T-helper 17 cell (primary cell): ENCODE measurements around the gene FRMD3. TPM values are rescaled to one million over a fixed set of nuclear protein-coding genes. Genes with fewer than 3 reads are reported as not detected.
"Not testable (repeated sequence)": the region's sequence is repeated elsewhere in the genome, so short reads cannot be mapped to it uniquely, and the experiment has no call there.

ENCODE experiments used
- ATAC-seq: fragments of 150-1000 bp; cut with Tn5 transposase; 2 replicates; pipeline ENCODE4 v1.10.0; 2021; ENCODE audit warnings: mild to moderate bottlenecking, moderate library complexity
- DNase-seq, 3 donors: peaks; one replicate each; pipeline versions ENCODE4 v3.0.0 to v3.0.0-alpha.2; 2020 to 2021
- H3K9me3 ChIP-seq: one replicate; pipeline ENCODE4 v1.7.0; 2013; ENCODE audit warnings: low read length, mild to moderate bottlenecking; ENCODE audit not compliant: control insufficient read depth, poor library complexity, severe bottlenecking
- H3K27ac Mint-ChIP-seq: one replicate; pipeline ENCODE4 v1.8.0; 2022; ENCODE audit warnings: mild to moderate bottlenecking, moderate library complexity, mixed read lengths
- H3K27me3 Mint-ChIP-seq: one replicate; pipeline ENCODE4 v1.8.0; 2022; ENCODE audit warnings: mixed read lengths
- H3K36me3 Mint-ChIP-seq: one replicate; pipeline ENCODE4 v1.8.0; 2022; ENCODE audit warnings: low read depth, mixed read lengths
- H3K4me1 Mint-ChIP-seq: one replicate; pipeline ENCODE4 v1.8.0; 2022; ENCODE audit warnings: mild to moderate bottlenecking, mixed read lengths
- H3K4me3 Mint-ChIP-seq: one replicate; pipeline ENCODE4 v1.8.0; 2022; ENCODE audit warnings: mild to moderate bottlenecking, moderate library complexity, mixed read lengths
- total RNA-seq, 4 donors: library from RNA in 2 of 4; stranded (reverse) in 2 of 4; gene quantifications; one replicate each; pipeline ENCODE4 v1.2.3 and lab custom pipeline; 2022 to 2026

The FRMD3 gene
- total RNA-seq, 2 donors from 2014 or later = 1.4 to 18.9 TPM

GRCh38 chr9:83544002-83544698 lies 5.9 kb upstream of the FRMD3 start:
- DNase-seq (no peak), ATAC-seq (no peak)
- Mint-ChIP-seq H3K36me3 (no peaks in the 10 kb centered on the region), H3K4me1 (peaks cover under 1% of the 10 kb centered on the region), H3K27ac (no peak overlapping the region), H3K27me3 (peaks cover 13% of the 10 kb centered on the region), H3K4me3 (no peak overlapping the region)
- H3K9me3 ChIP-seq = no peaks in the 10 kb centered on the region

- H3K36me3 Mint-ChIP-seq = no peaks in the 10 kb centered on the region
- ATAC-seq = no peak
Measured at GRCh38 chr9:83538890-83539238, 663 bp upstream of the FRMD3 start.

GRCh38 chr9:83537331-83538171 lies 650 bp downstream of the FRMD3 start:
- no peak for DNase-seq
- H3K4me3 Mint-ChIP-seq = no peak overlapping the region
- no peak overlapping the region for H3K27ac Mint-ChIP-seq
- peaks cover 36% of the 10 kb centered on the region for H3K27me3 Mint-ChIP-seq
- peaks cover 6% of the 10 kb centered on the region for H3K4me1 Mint-ChIP-seq
- H3K36me3 Mint-ChIP-seq = no peaks in the 10 kb centered on the region
- H3K9me3 ChIP-seq = no peaks in the 10 kb centered on the region
- no peak for ATAC-seq

More at GRCh38 chr9:83538890-83539238, 663 bp upstream of the FRMD3 start:
- Mint-ChIP-seq H3K27ac (no peak overlapping the region), H3K4me1 (peaks cover 6% of the 10 kb centered on the region), H3K4me3 (peak overlapping the region; percentile 59), H3K27me3 (peaks cover 36% of the 10 kb centered on the region)
- no peak for DNase-seq
- no peaks in the 10 kb centered on the region for H3K9me3 ChIP-seq

- H3K9me3 ChIP-seq = no peaks in the 10 kb centered on the region
- H3K36me3 Mint-ChIP-seq = no peaks in the 10 kb centered on the region
- H3K4me3 Mint-ChIP-seq = no peak overlapping the region
- peaks cover 6% of the 10 kb centered on the region for H3K4me1 Mint-ChIP-seq
- peaks cover 36% of the 10 kb centered on the region for H3K27me3 Mint-ChIP-seq
- DNase-seq (no peak), ATAC-seq (no peak)
- no peak overlapping the region for H3K27ac Mint-ChIP-seq
Measured at GRCh38 chr9:83536332-83536731, 1.9 kb downstream of the FRMD3 start.

GRCh38 chr9:83535736-83536135 lies 2.5 kb downstream of the FRMD3 start:
- Mint-ChIP-seq H3K27me3 (peaks cover 36% of the 10 kb centered on the region), H3K4me1 (peaks cover 6% of the 10 kb centered on the region), H3K4me3 (no peak overlapping the region), H3K27ac (no peak overlapping the region), H3K36me3 (no peaks in the 10 kb centered on the region)
- no peak for ATAC-seq
- DNase-seq = no peak
- H3K9me3 ChIP-seq = no peaks in the 10 kb centered on the region

GRCh38 chr9:83533296-83533695 lies 4.9 kb downstream of the FRMD3 start:
- Mint-ChIP-seq H3K4me3 (no peak overlapping the region), H3K27ac (no peak overlapping the region), H3K27me3 (peaks cover 18% of the 10 kb centered on the region), H3K36me3 (no peaks in the 10 kb centered on the region), H3K4me1 (no peaks in the 10 kb centered on the region)
- no peaks in the 10 kb centered on the region for H3K9me3 ChIP-seq
- ATAC-seq (no peak), DNase-seq (no peak)

- no peaks in the 10 kb centered on the region for H3K4me1 Mint-ChIP-seq
- ATAC-seq (no peak), DNase-seq (no peak)
- peaks cover 2% of the 10 kb centered on the region for H3K36me3 Mint-ChIP-seq
- H3K9me3 ChIP-seq = no peaks in the 10 kb centered on the region
- H3K27ac Mint-ChIP-seq = no peak overlapping the region
- H3K4me3 Mint-ChIP-seq = no peak overlapping the region
- H3K27me3 Mint-ChIP-seq = peaks cover 10% of the 10 kb centered on the region
Measured at GRCh38 chr9:83526901-83527300, 11.3 kb downstream of the FRMD3 start.

GRCh38 chr9:83526211-83526610 lies 12.0 kb downstream of the FRMD3 start:
- H3K36me3 Mint-ChIP-seq = peaks cover 2% of the 10 kb centered on the region
- ATAC-seq = no peak
- H3K4me3 Mint-ChIP-seq = no peak overlapping the region
- no peak for DNase-seq
- H3K27ac Mint-ChIP-seq = no peak overlapping the region
- H3K27me3 Mint-ChIP-seq = peaks cover 10% of the 10 kb centered on the region
- H3K4me1 Mint-ChIP-seq = no peaks in the 10 kb centered on the region
- H3K9me3 ChIP-seq = no peaks in the 10 kb centered on the region

GRCh38 chr9:83523684-83524083 lies 14.5 kb downstream of the FRMD3 start:
- no peaks in the 10 kb centered on the region for H3K9me3 ChIP-seq
- no peak overlapping the region for H3K4me3 Mint-ChIP-seq
- no peak for ATAC-seq
- peaks cover 2% of the 10 kb centered on the region for H3K36me3 Mint-ChIP-seq
- H3K27me3 Mint-ChIP-seq = peaks cover 10% of the 10 kb centered on the region
- DNase-seq = no peak
- H3K27ac Mint-ChIP-seq = no peak overlapping the region
- H3K4me1 Mint-ChIP-seq = no peaks in the 10 kb centered on the region

GRCh38 chr9:83521411-83521810 lies 16.8 kb downstream of the FRMD3 start:
- no peak for DNase-seq
- Mint-ChIP-seq H3K4me3 (no peak overlapping the region), H3K36me3 (peaks cover 3% of the 10 kb centered on the region), H3K27ac (no peak overlapping the region), H3K4me1 (no peaks in the 10 kb centered on the region), H3K27me3 (peaks cover 8% of the 10 kb centered on the region)
- no peaks in the 10 kb centered on the region for H3K9me3 ChIP-seq
- no peak for ATAC-seq

GRCh38 chr9:83521011-83521410 lies 17.2 kb downstream of the FRMD3 start:
- Mint-ChIP-seq H3K4me3 (no peak overlapping the region), H3K27ac (no peak overlapping the region), H3K4me1 (no peaks in the 10 kb centered on the region), H3K36me3 (peaks cover 3% of the 10 kb centered on the region), H3K27me3 (peaks cover 5% of the 10 kb centered on the region)
- no peak for DNase-seq
- ATAC-seq = no peak
- no peaks in the 10 kb centered on the region for H3K9me3 ChIP-seq

GRCh38 chr9:83520292-83520691 lies 17.9 kb downstream of the FRMD3 start:
- ATAC-seq (no peak), DNase-seq (no peak)
- H3K27me3 Mint-ChIP-seq = peaks cover 5% of the 10 kb centered on the region
- no peak overlapping the region for H3K4me3 Mint-ChIP-seq
- no peaks in the 10 kb centered on the region for H3K4me1 Mint-ChIP-seq
- H3K9me3 ChIP-seq = no peaks in the 10 kb centered on the region
- H3K27ac Mint-ChIP-seq = no peak overlapping the region
- peaks cover 3% of the 10 kb centered on the region for H3K36me3 Mint-ChIP-seq

- not testable (repeated sequence) for ATAC-seq, H3K9me3 ChIP-seq, DNase-seq, H3K27me3 Mint-ChIP-seq, H3K36me3 Mint-ChIP-seq, H3K27ac Mint-ChIP-seq, H3K4me1 Mint-ChIP-seq, H3K4me3 Mint-ChIP-seq
Measured at GRCh38 chr9:83517980-83518379, 20.2 kb downstream of the FRMD3 start.

GRCh38 chr9:83514767-83515166 lies 23.4 kb downstream of the FRMD3 start:
- no peak for DNase-seq
- Mint-ChIP-seq H3K4me1 (no peaks in the 10 kb centered on the region), H3K27me3 (peaks cover 5% of the 10 kb centered on the region), H3K27ac (no peak overlapping the region), H3K4me3 (no peak overlapping the region), H3K36me3 (peaks cover 5% of the 10 kb centered on the region)
- ATAC-seq = no peak
- peaks cover 2% of the 10 kb centered on the region for H3K9me3 ChIP-seq
